GM21717 (cell line): ENCODE measurements around the gene FOXG1.

ENCODE experiments used
- ATAC-seq: cut with Tn5 transposase; IDR thresholded peaks from one replicate; pipeline ENCODE4 v1.9.1; 2021; ENCODE audit warnings: mild to moderate bottlenecking, moderate library complexity; ENCODE audit not compliant: unreplicated experiment

Gene FOXG1

GRCh38 chr14:28766469-28766955, at the start of gene FOXG1:
Gene FOXG1, plus strand, starts transcription at chr14:28766787. Its CDS starts 493 bp downstream, at chr14:28767280.
- ATAC-seq = peak; percentile 47

- ATAC-seq = no peak
Observed at GRCh38 chr14:28719130-28719529, 47.5 kb upstream of the FOXG1 start.

- ATAC-seq = no peak
Observed at GRCh38 chr14:28731358-28731757, 35.2 kb upstream of the FOXG1 start.

- no peak for ATAC-seq
Observed at GRCh38 chr14:28742171-28742846, 24.3 kb upstream of the FOXG1 start.

DNA sequence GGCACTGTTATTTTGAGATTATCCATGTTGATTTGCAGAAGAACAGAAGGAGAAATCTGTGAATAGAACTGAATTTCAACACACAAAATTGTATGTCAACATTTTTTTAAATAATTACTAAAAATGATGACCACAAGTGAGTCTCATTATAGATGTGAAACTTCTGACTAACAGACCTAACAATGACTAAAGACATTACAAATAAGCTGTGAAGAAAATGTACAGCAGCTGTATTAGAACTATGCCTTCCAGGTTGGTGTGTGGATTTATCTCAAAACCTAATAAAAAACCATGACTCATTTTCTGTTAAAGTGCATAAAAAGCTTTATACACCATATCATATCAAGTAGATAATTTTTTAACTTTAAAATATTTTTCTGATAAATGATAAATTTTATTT, 22.5 kb upstream of the FOXG1 start:
- ATAC-seq = no peak

- no peak for ATAC-seq
Observed at GRCh38 chr14:28745176-28745575, 21.4 kb upstream of the FOXG1 start.

GRCh38 chr14:28746247-28746646, 20.3 kb upstream of the FOXG1 start:
- peak; percentile 49 for ATAC-seq

DNA sequence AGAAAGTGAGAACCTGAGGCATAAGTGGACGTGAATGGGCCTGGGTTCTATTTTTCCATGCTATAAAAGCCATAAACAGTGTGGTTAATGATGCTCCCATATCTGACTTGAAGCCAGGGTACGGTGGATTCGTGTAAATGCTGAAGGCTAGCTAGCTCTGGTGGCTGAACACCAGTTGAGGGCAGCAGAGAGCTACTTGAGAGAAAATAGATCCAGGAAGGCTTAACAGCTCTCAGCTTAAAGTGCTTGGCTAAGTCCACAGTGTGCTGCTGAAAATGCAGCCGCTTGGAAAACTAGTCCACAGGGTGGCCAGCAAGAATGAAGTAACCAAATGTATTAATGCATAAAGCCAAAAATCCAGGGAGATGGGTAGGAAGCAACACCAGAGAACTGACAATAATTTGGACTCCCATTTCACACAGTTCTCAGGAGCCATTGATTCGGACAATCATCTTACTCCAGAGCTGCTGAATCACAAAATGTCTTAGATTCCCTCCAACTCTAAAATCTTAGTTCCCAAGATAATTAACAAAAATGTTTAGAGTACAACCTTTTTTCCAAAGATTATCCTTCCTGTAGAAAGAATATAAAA, 15.0 kb upstream of the FOXG1 start:
- peak; percentile 74 for ATAC-seq

DNA sequence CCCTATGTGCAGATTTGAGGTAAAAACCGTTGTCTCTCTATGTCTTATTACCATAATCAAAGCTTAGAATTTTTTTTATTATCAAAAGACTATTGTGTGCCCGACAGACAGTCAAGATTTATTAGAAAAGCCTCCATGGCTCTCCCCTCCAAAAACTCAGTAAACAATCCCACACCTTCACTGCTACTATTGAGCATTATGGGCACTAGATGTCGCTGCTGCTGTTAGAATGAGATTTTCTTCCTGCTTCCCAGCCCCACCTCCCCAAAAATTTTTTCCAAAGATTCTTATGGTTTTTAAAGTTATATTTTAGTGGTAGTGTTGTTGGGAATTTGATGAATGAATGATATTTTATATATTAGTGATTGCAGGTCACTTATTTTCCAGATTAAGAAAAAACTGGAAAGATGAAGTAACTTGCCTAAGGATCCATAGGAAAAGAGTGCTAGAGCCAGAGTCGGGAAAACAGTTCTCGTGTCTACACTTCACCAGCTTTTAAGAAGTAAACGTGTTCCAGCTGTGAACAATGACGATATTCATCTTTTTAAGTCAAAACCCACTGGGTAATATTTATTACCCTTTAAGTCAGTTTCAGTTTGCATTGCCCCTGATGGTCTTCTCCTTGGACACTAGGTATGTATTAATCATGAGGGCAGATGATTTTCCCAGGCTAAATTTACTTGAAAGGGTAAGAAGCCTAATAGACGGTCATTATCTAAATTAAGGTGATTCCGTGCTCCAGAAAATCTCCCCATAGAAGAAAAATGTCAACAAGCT, 12.2 kb upstream of the FOXG1 start:
- no peak for ATAC-seq

GRCh38 chr14:28755198-28755815, 11.3 kb upstream of the FOXG1 start:
- no peak for ATAC-seq

DNA sequence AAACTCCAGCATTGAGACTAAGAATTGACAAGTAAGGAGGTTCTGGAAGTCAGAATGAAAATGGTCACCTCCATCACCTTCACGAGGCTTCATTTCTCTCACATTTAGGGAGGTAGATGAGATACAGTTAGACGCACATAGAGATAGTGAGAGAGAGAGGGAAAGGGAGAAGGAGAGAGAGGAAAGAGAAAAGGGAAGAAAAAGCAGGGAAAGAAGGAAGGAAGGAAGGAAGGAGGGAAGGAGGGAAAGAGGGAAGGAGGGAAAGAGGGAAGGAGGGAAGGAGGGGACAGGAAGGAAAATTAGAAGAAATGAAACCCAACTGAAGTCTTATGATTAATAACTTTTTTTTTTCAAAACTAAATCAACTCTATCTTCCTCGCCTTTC, 10.7 kb upstream of the FOXG1 start:
- no peak for ATAC-seq

GRCh38 chr14:28756269-28756883, 10.2 kb upstream of the FOXG1 start:
- ATAC-seq = no peak

- no peak for ATAC-seq
Observed at GRCh38 chr14:28756884-28757570, 9.6 kb upstream of the FOXG1 start.

GRCh38 chr14:28757786-28758185, 8.8 kb upstream of the FOXG1 start:
- no peak for ATAC-seq

DNA sequence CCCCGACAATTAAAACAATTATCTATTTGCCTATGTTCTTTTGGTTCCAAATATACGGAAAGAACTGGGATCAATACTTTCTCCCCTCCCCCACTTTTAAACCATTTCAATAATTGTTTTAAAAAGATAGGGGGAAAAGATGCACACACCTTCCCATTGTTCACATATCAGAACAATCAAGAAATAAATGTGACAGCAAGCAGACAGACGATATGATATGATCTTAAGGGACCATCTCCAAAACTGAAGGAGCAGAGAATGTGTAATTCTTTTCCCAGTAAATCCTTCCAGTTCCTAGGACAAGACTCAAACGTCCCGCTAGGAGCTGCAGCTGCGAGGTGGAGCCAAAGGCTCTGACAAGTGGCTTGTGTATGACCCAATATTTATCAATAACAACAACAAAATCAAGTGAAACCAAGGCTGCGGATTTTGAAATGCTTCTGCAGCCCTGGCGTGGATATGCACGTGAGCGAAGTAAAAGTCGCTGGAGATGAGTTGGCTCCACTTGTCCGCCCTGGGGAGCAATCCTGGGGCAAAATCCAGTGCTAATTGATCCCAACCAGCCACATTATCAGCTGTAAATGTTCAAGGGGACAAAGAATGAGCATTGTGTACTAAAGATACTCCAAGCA, 8.2 kb upstream of the FOXG1 start:
- no peak for ATAC-seq

DNA sequence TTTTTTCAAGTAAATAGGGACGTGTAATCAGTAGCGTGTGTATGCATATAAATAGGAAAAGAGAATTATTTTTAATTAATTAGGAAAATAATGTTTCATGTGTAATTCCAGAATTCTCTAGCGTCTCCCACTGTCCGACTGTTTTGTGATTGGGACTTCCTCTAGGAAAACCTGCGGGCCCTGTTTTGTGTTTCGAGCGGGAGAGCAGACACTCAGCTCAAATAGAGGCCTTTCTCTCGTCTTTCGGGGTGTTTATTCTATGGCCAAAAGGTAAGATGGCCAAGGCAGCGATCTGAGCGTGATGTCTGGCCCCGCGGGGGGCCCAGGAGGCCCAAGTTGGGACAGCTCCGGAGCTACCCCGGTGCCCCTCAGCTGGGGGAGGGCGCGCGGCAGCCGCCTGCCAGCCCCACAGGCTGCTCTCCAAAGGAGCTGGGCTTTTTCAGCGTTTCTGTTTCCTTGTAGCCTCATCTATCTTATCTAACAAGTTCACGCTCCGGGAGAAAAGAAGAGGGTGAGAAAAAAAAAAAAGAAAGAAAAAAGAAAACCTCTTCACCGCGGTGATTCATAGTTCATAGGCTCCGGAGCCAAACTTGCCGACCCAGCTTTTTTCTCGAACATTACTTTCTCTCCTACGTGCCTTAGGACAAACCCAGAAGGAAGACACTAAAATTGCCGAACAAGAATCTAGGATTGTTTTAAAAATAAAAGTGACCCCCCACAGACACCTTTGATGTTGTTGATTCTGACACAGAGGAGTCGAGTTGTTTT, 7.5 kb upstream of the FOXG1 start:
- ATAC-seq = no peak

GRCh38 chr14:28759653-28760313, 6.8 kb upstream of the FOXG1 start:
- no peak for ATAC-seq

DNA sequence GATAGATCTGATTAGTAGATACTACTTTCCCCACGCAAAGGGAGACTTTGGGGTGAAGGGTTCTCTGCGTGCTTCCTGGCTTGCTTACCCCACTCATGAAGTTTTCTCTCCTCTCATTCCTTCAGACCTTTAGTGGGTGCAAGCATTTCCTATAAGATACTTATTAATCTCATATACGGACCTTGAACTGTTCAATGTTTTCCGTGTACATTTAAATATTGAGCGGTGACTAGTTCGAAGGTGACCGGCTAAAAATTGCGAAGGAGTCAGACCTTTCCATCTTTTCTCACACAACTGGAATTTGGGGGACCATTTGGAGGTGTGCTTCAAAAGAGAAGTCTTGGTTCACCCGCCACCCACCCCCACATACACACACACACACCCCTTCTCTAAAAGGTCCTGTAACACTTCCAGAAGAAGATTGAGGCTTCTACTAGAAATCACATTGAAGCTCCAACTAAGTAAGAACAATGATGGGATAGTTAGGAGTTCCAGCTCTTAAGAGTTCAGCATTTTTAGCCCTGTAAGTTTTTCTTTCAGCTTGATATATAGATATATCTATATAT, 6.1 kb upstream of the FOXG1 start:
- no peak for ATAC-seq
